ENCODE data around the gene KCNK1. TPM values are rescaled to one million over a fixed set of nuclear protein-coding genes. Genes with fewer than 3 reads are reported as not detected.
"Not testable (repeated sequence)": the region's sequence is repeated elsewhere in the genome, so short reads cannot be mapped to it uniquely, and the experiment has no call there.

Gene KCNK1
- total and polyA plus RNA-seq, 2 experiments from 2014 or later = 1.8 to 8.5 TPM

GRCh38 chr1:233668146-233668724, 54.3 kb downstream of the KCNK1 start:
- Histone ChIP-seq H3K27ac (no peak overlapping the region), H3K27me3 (no peaks in the 10 kb centered on the region), H3K4me3 (no peak overlapping the region), H3K36me3 (no peaks in the 10 kb centered on the region), H3K9me3 (ENCODE audit: low read depth) (no peaks in the 10 kb centered on the region), H3K4me1 (ENCODE audit: low read depth) (peaks cover 18% of the 10 kb centered on the region)
- peak in 1 of 2 donors; percentile 2 for DNase-seq (ENCODE audit: low read depth in 1 of 2, low spot score in 1 of 2)
- TF ChIP-seq CTCF (IDR thresholded peaks at IDR 0.05; ENCODE audit: low read depth, low read length) = no peak

- Histone ChIP-seq H3K27me3 (no peaks in the 10 kb centered on the region), H3K4me3 (no peak overlapping the region), H3K27ac (no peak overlapping the region), H3K4me1 (ENCODE audit: low read depth) (peaks cover 18% of the 10 kb centered on the region), H3K9me3 (ENCODE audit: low read depth) (no peaks in the 10 kb centered on the region), H3K36me3 (no peaks in the 10 kb centered on the region)
- no peak for TF ChIP-seq CTCF (IDR thresholded peaks at IDR 0.05; ENCODE audit: low read depth, low read length)
- peak in 1 of 2 donors; percentile 46 for DNase-seq (ENCODE audit: low read depth in 1 of 2, low spot score in 1 of 2)
Measured at GRCh38 chr1:233668725-233669294, 54.9 kb downstream of the KCNK1 start.

- not testable (repeated sequence) for H3K27me3 ChIP-seq; H3K4me1 ChIP-seq (ENCODE audit: low read depth); H3K36me3 ChIP-seq; H3K27ac ChIP-seq; H3K4me3 ChIP-seq; DNase-seq (ENCODE audit: low read depth in 1 of 2, low spot score in 1 of 2); H3K9me3 ChIP-seq (ENCODE audit: low read depth)
Measured at GRCh38 chr1:233670363-233670762, 56.5 kb downstream of the KCNK1 start.

- Histone ChIP-seq H3K4me3 (no peak overlapping the region), H3K27me3 (no peaks in the 10 kb centered on the region), H3K9me3 (ENCODE audit: low read depth) (no peaks in the 10 kb centered on the region), H3K27ac (no peak overlapping the region), H3K36me3 (no peaks in the 10 kb centered on the region), H3K4me1 (ENCODE audit: low read depth) (no peaks in the 10 kb centered on the region)
- TF ChIP-seq CTCF (IDR thresholded peaks at IDR 0.05; ENCODE audit: low read depth, low read length) = no peak
- no peak for DNase-seq (ENCODE audit: low read depth in 1 of 2, low spot score in 1 of 2)
Measured at GRCh38 chr1:233671286-233671685, 57.4 kb downstream of the KCNK1 start.

- Histone ChIP-seq H3K27me3 (no peaks in the 10 kb centered on the region), H3K36me3 (no peaks in the 10 kb centered on the region), H3K27ac (no peak overlapping the region), H3K4me1 (ENCODE audit: low read depth) (no peaks in the 10 kb centered on the region), H3K9me3 (ENCODE audit: low read depth) (no peaks in the 10 kb centered on the region), H3K4me3 (no peak overlapping the region)
- TF ChIP-seq CTCF (IDR thresholded peaks at IDR 0.05; ENCODE audit: low read depth, low read length) = no peak
- no peak for DNase-seq (ENCODE audit: low read depth in 1 of 2, low spot score in 1 of 2)
Measured at GRCh38 chr1:233672732-233673131, 58.8 kb downstream of the KCNK1 start.

GRCh38 chr1:233673261-233673946, 59.5 kb downstream of the KCNK1 start:
- Histone ChIP-seq H3K4me1 (ENCODE audit: low read depth) (no peaks in the 10 kb centered on the region), H3K27ac (no peak overlapping the region), H3K36me3 (no peaks in the 10 kb centered on the region), H3K4me3 (no peak overlapping the region), H3K27me3 (no peaks in the 10 kb centered on the region), H3K9me3 (ENCODE audit: low read depth) (no peaks in the 10 kb centered on the region)
- no peak for DNase-seq (ENCODE audit: low read depth in 1 of 2, low spot score in 1 of 2)
- TF ChIP-seq CTCF (IDR thresholded peaks at IDR 0.05; ENCODE audit: low read depth, low read length) = no peak

All from cardiac muscle cell (in vitro differentiated cells and primary cell).